Pancreas (tissue), 10 donors: ENCODE results near the gene KLK2. TPM values are rescaled to one million over a fixed set of nuclear protein-coding genes. Genes with fewer than 3 reads are reported as not detected.

Experiments
- ATAC-seq, 4 donors: fragments of 200-7000 bp; cut with Tn5 transposase; one replicate each; pipeline versions ENCODE4 v1.8.0 to v1.9.1; 2020; ENCODE audit warnings: mild to moderate bottlenecking in 4 of 4, moderate library complexity in 4 of 4
- DNase-seq, 6 donors: peaks; one replicate each; pipeline ENCODE4 v3.0.0-alpha.2; 2020
- FAIRE-seq: peaks from 2 replicates; lab custom pipeline; 2012; peaks lifted over from hg19 to GRCh38; lab: Jason Lieb, UNC
- H3K27ac ChIP-seq, 4 donors: fragments of 200-600 bp; sonication (generic); 1 replicate in 3 of 4; 2 replicates in 1 of 4; pipeline versions ENCODE4 v1.5.0 to v1.8.0; 2020
- H3K27me3 ChIP-seq, 4 donors: fragments of 200-600 bp; one replicate each; pipeline ENCODE4 v1.8.0; 2021
- H3K36me3 ChIP-seq, 3 donors: fragments of 200-600 bp; sonication (generic) in 1 of 3; one replicate each; pipeline versions ENCODE4 v1.5.0 to v1.8.0; 2020 to 2021
- H3K4me1 ChIP-seq, 3 donors: fragments of 200-600 bp; one replicate each; pipeline ENCODE4 v1.8.0; 2021
- H3K4me3 ChIP-seq, 4 donors: fragments of 200-600 bp; sonication (generic) in 2 of 4; one replicate each; pipeline versions ENCODE4 v1.5.0 to v1.8.0; 2020 to 2021
- H3K9me3 ChIP-seq, 4 donors: fragments of 200-600 bp; one replicate each; pipeline ENCODE4 v1.8.0; 2021
- CTCF ChIP-seq, 4 donors: fragments of 200-600 bp; sonication (generic) in 3 of 4; IDR thresholded peaks; one replicate each; pipeline versions ENCODE4 v1.5.0 to v1.8.0; 2021; ENCODE audit warnings: antibody characterized with exemption in 4 of 4
- WGBS, 2 donors: extraction: QIAGEN DNeasy Blood & Tissue Kit; methylation state at CpG; one replicate each; pipeline ENCODE4 v1.1.7; 2013; 5-methylcytosine and 5-hydroxymethylcytosine counted together
- intact Hi-C, 3 donors: fragments of 100-400 bp; cut with DNase I; formaldehyde crosslinking; loops; one replicate each; pipeline versions ENCODE4 v1.11.1 to v1.14.2; 2022
- polyA plus RNA-seq, 2 donors: library from polyadenylated mRNA; stranded (reverse); fragments of 200-250 nt; gene quantifications; one replicate each; pipeline ENCODE4 v1.2.3, GENCODE V29; 2013
- total RNA-seq, 6 donors: library from RNA; stranded (reverse); fragmentation: NEBNext Ultra II Directional in 4 of 6; extraction: Animal tissue kit (Norgen Biotek cat#: 25700) in 4 of 6; gene quantifications; one replicate each; pipeline versions ENCODE4 v1.2.1 to v1.2.4, GENCODE V29; 2021 to 2023
- donor health status: healthy with polysubstance abuse.
- donor health status: DM: no; HTN: no; CAD: no; lungs with moderate emphysema.
- donor health status: DM: no; HTN: no; CAD: no.
- donor health status: control.
- donor health status: control.
- donor health status: Bipolar disorder and iron deficiency.
- donor health status: DM: yes; HTN: yes; CAD: no.
- donor health status: DM: no; HTN: no; CAD: no.
- donor health status: DM: no; HTN: no; CAD: no.
- donor health status: DM: yes; HTN: yes; CAD: no.

KLK2 gene
- total and polyA plus RNA-seq, 8 donors, result 0.09 to 0.27 TPM; not detected in 6

- 57 to 64% methylated on average over 8 of the region's 8 CpGs for whole genome bisulfite sequencing, 2 donors
- FAIRE-seq, result no peak
- no peak overlapping the region for H3K27ac ChIP-seq
- H3K9me3 ChIP-seq, result no peaks in the 10 kb centered on the region
- H3K27me3 ChIP-seq, result no peaks in the 10 kb centered on the region
- intact Hi-C loops, result no loop called here
- no peak for ATAC-seq
- no peak overlapping the region for H3K4me3 ChIP-seq
- TF ChIP-seq CTCF (IDR thresholded peaks at IDR 0.05), result no peak
- H3K36me3 ChIP-seq, result no peaks in the 10 kb centered on the region
- H3K4me1 ChIP-seq, result no peaks in the 10 kb centered on the region
- DNase-seq, result no peak
Measured at GRCh38 chr19:50844296-50844935, 28.8 kb upstream of the KLK2 start.

DNA sequence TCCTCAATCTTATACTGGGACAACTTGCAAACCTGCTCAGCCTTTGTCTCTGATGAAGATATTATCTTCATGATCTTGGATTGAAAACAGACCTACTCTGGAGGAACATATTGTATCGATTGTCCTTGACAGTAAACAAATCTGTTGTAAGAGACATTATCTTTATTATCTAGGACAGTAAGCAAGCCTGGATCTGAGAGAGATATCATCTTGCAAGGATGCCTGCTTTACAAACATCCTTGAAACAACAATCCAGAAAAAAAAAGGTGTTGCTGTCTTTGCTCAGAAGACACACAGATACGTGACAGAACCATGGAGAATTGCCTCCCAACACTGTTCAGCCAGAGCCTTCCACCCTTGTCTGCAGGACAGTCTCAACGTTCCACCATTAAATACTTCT lies 22.5 kb upstream of the KLK2 start:
- H3K9me3 ChIP-seq, result no peaks in the 10 kb centered on the region
- TF ChIP-seq CTCF (IDR thresholded peaks at IDR 0.05), result no peak
- H3K27me3 ChIP-seq, result no peaks in the 10 kb centered on the region
- 32 to 52% methylated on average over 3 of the region's 3 CpGs for WGBS, 2 donors
- no peak for FAIRE-seq
- H3K4me1 ChIP-seq, result no peaks in the 10 kb centered on the region
- no peak for ATAC-seq
- no peaks in the 10 kb centered on the region for H3K36me3 ChIP-seq
- no peak overlapping the region for H3K4me3 ChIP-seq
- no peak overlapping the region for H3K27ac ChIP-seq
- intact Hi-C loops, result no loop called here
- no peak for DNase-seq

GRCh38 chr19:50851620-50852019 lies 21.6 kb upstream of the KLK2 start:
- 77 to 84% methylated on average over 4 of the region's 4 CpGs for WGBS, 2 donors
- no peak for FAIRE-seq

GRCh38 chr19:50854636-50855410 lies 18.4 kb upstream of the KLK2 start, which contains the start of gene KLK3:
Gene KLK3, plus strand, starts transcription at chr19:50854915. Its CDS starts 41 bp downstream, at chr19:50854956.
- intact Hi-C loops, result no loop called here
- DNase-seq (no peak), FAIRE-seq (no peak), ATAC-seq (no peak)
- no peak within 1 kb of the TSS for H3K4me3 ChIP-seq
- H3K27ac ChIP-seq, result no peak within 1 kb of the TSS
- H3K4me1 ChIP-seq, result no peaks in the 10 kb centered on the region
- WGBS, 2 donors, result 74 to 79% methylated on average over 7 to 9 of the region's 9 CpGs
- no peak for TF ChIP-seq CTCF (IDR thresholded peaks at IDR 0.05)
- H3K27me3 ChIP-seq, result no peaks in the 10 kb centered on the region
- no peaks in the 10 kb centered on the region for H3K9me3 ChIP-seq
- no peaks in the 10 kb centered on the region for H3K36me3 ChIP-seq

More at GRCh38 chr19:50851620-50852019, 21.6 kb upstream of the KLK2 start:
- intact Hi-C loops, result no loop called here
- DNase-seq (no peak), ATAC-seq (no peak)
- Histone ChIP-seq H3K4me3 (no peak overlapping the region), H3K27me3 (no peaks in the 10 kb centered on the region), H3K4me1 (no peaks in the 10 kb centered on the region), H3K9me3 (no peaks in the 10 kb centered on the region), H3K27ac (no peak overlapping the region), H3K36me3 (no peaks in the 10 kb centered on the region)
- TF ChIP-seq CTCF (IDR thresholded peaks at IDR 0.05), result no peak

GRCh38 chr19:50857366-50857765 lies 15.9 kb upstream of the KLK2 start:
- no peak overlapping the region for H3K4me3 ChIP-seq
- FAIRE-seq, result no peak
- no peaks in the 10 kb centered on the region for H3K4me1 ChIP-seq
- H3K27ac ChIP-seq, result no peak overlapping the region
- H3K9me3 ChIP-seq, result no peaks in the 10 kb centered on the region
- intact Hi-C loops, result no loop called here
- no peaks in the 10 kb centered on the region for H3K27me3 ChIP-seq
- no peaks in the 10 kb centered on the region for H3K36me3 ChIP-seq
- DNase-seq, result no peak
- no peak for TF ChIP-seq CTCF (IDR thresholded peaks at IDR 0.05)
- 81 to 85% methylated on average over 3 to 6 of the region's 6 CpGs for WGBS, 2 donors
- no peak for ATAC-seq
